D341Med (cell line): ENCODE measurements around the gene SYPL1.

Experiments used
- DNase-seq: peaks from one replicate; pipeline ENCODE4 v3.0.0; 2012; ENCODE audit warnings: low spot score

Gene SYPL1

GRCh38 chr7:106065575-106066500, 46.3 kb downstream of the SYPL1 start:
- no peak for DNase-seq

GRCh38 chr7:106064771-106065574, 47.1 kb downstream of the SYPL1 start:
- DNase-seq = no peak

- no peak for DNase-seq
Observed at GRCh38 chr7:106064316-106064715, 47.8 kb downstream of the SYPL1 start.

GRCh38 chr7:106063692-106064091, 48.4 kb downstream of the SYPL1 start:
- DNase-seq = no peak

GRCh38 chr7:106063024-106063423, 49.1 kb downstream of the SYPL1 start:
- DNase-seq = no peak

GRCh38 chr7:106062521-106062931, 49.6 kb downstream of the SYPL1 start:
- DNase-seq = no peak

- DNase-seq = no peak
Observed at GRCh38 chr7:106062006-106062405, 50.1 kb downstream of the SYPL1 start.

GRCh38 chr7:106061301-106061979, 50.7 kb downstream of the SYPL1 start:
- no peak for DNase-seq

GRCh38 chr7:106060394-106060920, 51.7 kb downstream of the SYPL1 start:
- no peak for DNase-seq

- no peak for DNase-seq
Observed at GRCh38 chr7:106059556-106059955, 52.6 kb downstream of the SYPL1 start.

- DNase-seq = no peak
Observed at GRCh38 chr7:106058928-106059324, 53.2 kb downstream of the SYPL1 start.

- DNase-seq = no peak
Observed at GRCh38 chr7:106057962-106058927, 53.9 kb downstream of the SYPL1 start.

GRCh38 chr7:106057204-106057961, 54.7 kb downstream of the SYPL1 start:
- DNase-seq = no peak

- DNase-seq = peak; percentile 89
Observed at GRCh38 chr7:106056513-106057203, 55.5 kb downstream of the SYPL1 start.

- DNase-seq = no peak
Observed at GRCh38 chr7:106054971-106055532, 57.1 kb downstream of the SYPL1 start.

GRCh38 chr7:106054156-106054910, 57.8 kb downstream of the SYPL1 start:
- DNase-seq = no peak

- DNase-seq = no peak
Observed at GRCh38 chr7:106053109-106053508, 59.0 kb downstream of the SYPL1 start.

GRCh38 chr7:106052681-106053080, 59.4 kb downstream of the SYPL1 start:
- DNase-seq = no peak

GRCh38 chr7:106050746-106051117, 61.4 kb downstream of the SYPL1 start:
- no peak for DNase-seq
